Aorta (tissue), 5 donors: ENCODE data around the gene HDAC7. TPM values are rescaled to one million over a fixed set of nuclear protein-coding genes. Genes with fewer than 3 reads are reported as not detected.
"Not testable (repeated sequence)": the region's sequence is repeated elsewhere in the genome, so short reads cannot be mapped to it uniquely, and the experiment has no call there.

Experiments
- ATAC-seq: fragments of 200-7000 bp; cut with Tn5 transposase; one replicate; pipeline ENCODE4 v1.9.1; 2022; ENCODE audit warnings: moderate library complexity; ENCODE audit not compliant: low FRiP score
- DNase-seq, 2 donors: peaks; one replicate each; pipeline ENCODE4 v3.0.0-alpha.2; 2020
- H3K27ac ChIP-seq, 2 donors: one replicate each; pipeline ENCODE4 v1.5.1; 2013; ENCODE audit warnings: low read length in 2 of 2, mild to moderate bottlenecking in 2 of 2, moderate library complexity in 2 of 2, control low read depth in 1 of 2, inconsistent platforms in 1 of 2, low read depth in 1 of 2
- H3K27me3 ChIP-seq, 2 donors: one replicate each; pipeline ENCODE4 v1.6.1; 2013; ENCODE audit warnings: control low read depth in 1 of 2, low read length in 1 of 2, mild to moderate bottlenecking in 1 of 2, moderate library complexity in 1 of 2; ENCODE audit not compliant: insufficient read depth in 2 of 2, control insufficient read depth in 1 of 2
- H3K36me3 ChIP-seq, 2 donors: one replicate each; pipeline ENCODE4 v1.6.1; 2013; ENCODE audit warnings: control low read depth in 1 of 2, low read length in 1 of 2, mild to moderate bottlenecking in 1 of 2; ENCODE audit not compliant: insufficient read depth in 2 of 2, control insufficient read depth in 1 of 2
- H3K4me1 ChIP-seq, 2 donors: one replicate each; pipeline ENCODE4 v1.6.1; 2013; ENCODE audit warnings: low read length in 2 of 2, control low read depth in 1 of 2, mild to moderate bottlenecking in 1 of 2, moderate library complexity in 1 of 2; ENCODE audit not compliant: insufficient read depth in 2 of 2, control insufficient read depth in 1 of 2
- H3K4me3 ChIP-seq, 2 donors: one replicate each; pipeline ENCODE4 v1.5.1; 2013; ENCODE audit warnings: low read length in 2 of 2, control low read depth in 1 of 2, mild to moderate bottlenecking in 1 of 2
- H3K9me3 ChIP-seq: one replicate; pipeline ENCODE4 v1.6.1; 2013; ENCODE audit warnings: mild to moderate bottlenecking, low read length; ENCODE audit not compliant: control insufficient read depth
- WGBS, 2 donors: extraction: QIAGEN DNeasy Blood & Tissue Kit; methylation state at CpG; one replicate each; pipeline ENCODE4 v1.1.7; 2013; 5-methylcytosine and 5-hydroxymethylcytosine counted together
- intact Hi-C, 2 donors: fragments of 100-400 bp; cut with DNase I; formaldehyde crosslinking; loops; one replicate each; pipeline versions ENCODE4 v1.14.2 to v1.15.0; 2022
- polyA plus RNA-seq, 2 donors: library from polyadenylated mRNA; stranded (reverse); fragments of 200-250 nt; gene quantifications; one replicate each; pipeline ENCODE4 v1.2.3, GENCODE V29; 2013
- total RNA-seq, 2 donors: library from RNA; stranded (reverse); fragmentation: NEBNext Ultra II Directional; extraction: Animal tissue kit (Norgen Biotek cat#: 25700); gene quantifications; one replicate each; pipeline ENCODE4 v1.2.1, GENCODE V29; 2021
- donor health status: healthy with polysubstance abuse.
- donor health status: Bipolar disorder and iron deficiency.
- donor health status: DM: no; HTN: no; CAD: no.
- donor health status: DM: no; HTN: no; CAD: no.
- donor health status: DM: yes; HTN: yes; CAD: no.

The HDAC7 gene
- total and polyA plus RNA-seq, 4 donors: 17.0 to 192 (median 119) TPM

DNA sequence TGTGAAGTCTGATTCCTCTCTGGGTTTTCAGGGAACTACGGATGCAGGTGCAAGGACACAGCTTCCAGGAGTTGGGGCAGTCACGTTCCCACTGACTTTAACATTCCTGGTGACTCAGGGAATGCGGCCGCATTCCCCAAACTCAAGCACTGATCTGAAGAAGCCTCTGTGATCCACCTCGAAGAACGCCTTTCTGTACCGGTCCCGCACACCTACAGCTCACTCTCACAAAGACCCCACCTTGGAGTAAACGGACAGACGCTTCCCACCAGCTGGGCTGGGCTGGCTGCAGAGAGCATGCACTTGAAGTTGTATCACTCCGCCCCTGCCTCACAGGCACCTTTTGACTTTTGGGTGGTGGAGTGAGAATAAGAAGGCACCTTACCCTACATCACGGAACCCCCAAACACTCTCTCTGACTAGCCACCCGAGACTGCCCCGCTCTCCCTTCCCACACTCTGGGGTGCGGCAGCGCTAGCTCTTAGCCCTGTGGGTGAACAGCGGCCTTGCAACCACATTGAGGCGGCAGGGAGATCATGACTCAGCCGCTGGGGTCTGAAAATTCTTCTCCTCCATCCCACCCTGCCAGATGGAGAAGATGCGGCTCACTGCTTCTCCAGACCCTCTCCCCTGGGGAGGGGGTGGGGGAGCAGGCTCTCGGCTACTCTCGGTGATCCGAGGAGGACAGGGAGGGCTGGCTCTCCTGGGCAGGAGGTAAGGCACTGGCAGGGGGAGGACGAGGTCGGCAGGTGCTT is 23.7 kb upstream of the HDAC7 start:
- Histone ChIP-seq H3K4me1 (no peaks in the 10 kb centered on the region), H3K27ac (no peak overlapping the region), H3K36me3 (no peaks in the 10 kb centered on the region), H3K9me3 (no peaks in the 10 kb centered on the region), H3K27me3 (no peaks in the 10 kb centered on the region), H3K4me3 (no peak overlapping the region)
- intact Hi-C loops: no loop called here
- 92% methylated on average over 25 of the region's 25 CpGs for WGBS, 2 donors
- ATAC-seq: no peak
- DNase-seq: no peak

GRCh38 chr12:47842543-47842942 is 22.8 kb upstream of the HDAC7 start:
- WGBS, 2 donors: 87 to 88% methylated on average over 11 to 12 of the region's 12 CpGs
- H3K36me3 ChIP-seq, H3K9me3 ChIP-seq, intact Hi-C loops, H3K4me1 ChIP-seq, H3K27ac ChIP-seq, H3K27me3 ChIP-seq, H3K4me3 ChIP-seq, DNase-seq, ATAC-seq: not testable (repeated sequence)

DNA sequence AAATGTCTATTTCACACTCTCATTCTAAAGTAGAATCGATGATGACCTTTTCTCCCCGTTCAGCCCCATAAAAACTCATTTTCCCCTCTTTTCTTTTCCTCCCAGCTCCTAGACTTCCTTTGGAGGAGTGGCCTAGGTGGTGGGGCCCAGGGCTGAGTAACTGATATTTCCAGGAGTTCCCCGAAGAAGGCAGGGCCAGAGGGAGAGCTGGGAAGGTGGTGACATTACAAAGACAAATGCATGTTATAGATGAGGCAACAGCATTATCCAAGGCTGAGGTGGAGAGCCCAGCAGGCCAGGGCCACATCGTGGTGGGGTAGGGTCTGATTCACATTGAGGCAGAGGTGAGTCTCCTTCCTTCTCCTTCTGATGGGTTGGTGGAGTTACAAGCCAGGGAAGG is 22.2 kb upstream of the HDAC7 start:
- intact Hi-C loops: no loop called here
- no peak overlapping the region for H3K27ac ChIP-seq
- H3K4me3 ChIP-seq: no peak overlapping the region
- WGBS, 2 donors: 49 to 62% methylated on average over 4 of the region's 4 CpGs
- H3K4me1 ChIP-seq: no peaks in the 10 kb centered on the region
- H3K27me3 ChIP-seq: no peaks in the 10 kb centered on the region
- H3K9me3 ChIP-seq: no peaks in the 10 kb centered on the region
- no peak for DNase-seq
- no peaks in the 10 kb centered on the region for H3K36me3 ChIP-seq
- ATAC-seq: no peak

GRCh38 chr12:47841501-47841900 is 21.8 kb upstream of the HDAC7 start:
- no peaks in the 10 kb centered on the region for H3K36me3 ChIP-seq
- H3K27ac ChIP-seq: no peak overlapping the region
- H3K4me1 ChIP-seq: no peaks in the 10 kb centered on the region
- no peak for ATAC-seq
- intact Hi-C loops: no loop called here
- 8 to 19% methylated on average over 2 of the region's 2 CpGs for WGBS, 2 donors
- H3K9me3 ChIP-seq: no peaks in the 10 kb centered on the region
- H3K27me3 ChIP-seq: no peaks in the 10 kb centered on the region
- no peak for DNase-seq
- H3K4me3 ChIP-seq: no peak overlapping the region

DNA sequence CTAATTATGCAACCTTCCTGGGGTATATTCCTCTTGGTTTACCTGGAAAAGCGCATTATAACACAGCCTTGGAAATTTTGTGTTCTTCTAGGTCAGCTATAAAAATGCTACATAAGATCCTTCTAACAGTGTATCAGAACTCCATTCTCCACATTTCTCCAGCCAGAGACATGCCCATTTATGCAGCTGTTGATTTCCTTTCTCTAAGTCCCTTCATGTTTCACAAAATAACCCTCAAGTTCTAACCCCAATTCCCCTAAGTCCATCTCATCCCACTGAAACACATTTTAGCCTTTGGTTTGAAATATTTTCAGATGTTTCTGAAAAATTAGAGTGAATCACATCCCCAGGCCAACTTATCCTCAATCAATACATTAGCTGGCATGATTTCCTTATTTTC is 20.9 kb upstream of the HDAC7 start:
- 95 to 100% methylated on average over 1 of the region's 1 CpG for WGBS, 2 donors

GRCh38 chr12:47839214-47839876 is 19.6 kb upstream of the HDAC7 start:
- H3K36me3 ChIP-seq: no peaks in the 10 kb centered on the region
- H3K4me3 ChIP-seq: no peak overlapping the region
- DNase-seq (no peak), ATAC-seq (no peak)
- intact Hi-C loops: loop anchor here (1.0 to 5.0 kb wide), 5 partner anchors 37 to 125 kb away; no protein-coding TSS in a partner anchor
- no peaks in the 10 kb centered on the region for H3K9me3 ChIP-seq
- 85 to 91% methylated on average over 8 of the region's 8 CpGs for WGBS, 2 donors
- no peaks in the 10 kb centered on the region for H3K27me3 ChIP-seq
- no peak overlapping the region for H3K27ac ChIP-seq
- H3K4me1 ChIP-seq: no peaks in the 10 kb centered on the region

More for the DNA sequence above, 20.9 kb upstream of the HDAC7 start:
- DNase-seq: no peak
- H3K9me3 ChIP-seq: no peaks in the 10 kb centered on the region
- ATAC-seq: no peak
- no peak overlapping the region for H3K4me3 ChIP-seq
- intact Hi-C loops: no loop called here
- no peaks in the 10 kb centered on the region for H3K27me3 ChIP-seq
- no peak overlapping the region for H3K27ac ChIP-seq
- H3K36me3 ChIP-seq: no peaks in the 10 kb centered on the region
- no peaks in the 10 kb centered on the region for H3K4me1 ChIP-seq

GRCh38 chr12:47838286-47838931 is 18.7 kb upstream of the HDAC7 start:
- intact Hi-C loops: loop anchor here (2.0 to 5.0 kb wide), 4 partner anchors 36 to 124 kb away; no protein-coding TSS in a partner anchor
- Histone ChIP-seq H3K27ac (no peak overlapping the region), H3K4me3 (no peak overlapping the region), H3K36me3 (no peaks in the 10 kb centered on the region), H3K4me1 (no peaks in the 10 kb centered on the region), H3K27me3 (no peaks in the 10 kb centered on the region), H3K9me3 (no peaks in the 10 kb centered on the region)
- DNase-seq (no peak), ATAC-seq (peak; percentile 58)
- 37 to 38% methylated on average over 10 of the region's 10 CpGs for WGBS, 2 donors

- Histone ChIP-seq H3K27me3 (no peaks in the 10 kb centered on the region), H3K4me3 (no peak overlapping the region), H3K36me3 (no peaks in the 10 kb centered on the region), H3K27ac (no peak overlapping the region), H3K4me1 (no peaks in the 10 kb centered on the region), H3K9me3 (no peaks in the 10 kb centered on the region)
- ATAC-seq (peak; percentile 82), DNase-seq (peak; percentile 73 to 90)
- intact Hi-C loops: loop anchor here (2.0 to 5.0 kb wide), 5 partner anchors 35 to 123 kb away; no protein-coding TSS in a partner anchor
- WGBS, 2 donors: 50 to 53% methylated on average over 13 of the region's 13 CpGs
Measured at GRCh38 chr12:47837190-47838171, 17.8 kb upstream of the HDAC7 start.
